HG03066 (cell line): Measurements from ENCODE around the gene SERPINB13.
"Not testable (repeated sequence)": the region's sequence is repeated elsewhere in the genome, so short reads cannot be mapped to it uniquely, and the experiment has no call there.

Experiments used
- ATAC-seq: cut with Tn5 transposase; IDR thresholded peaks from one replicate; pipeline ENCODE4 v1.9.1; 2021; ENCODE audit warnings: low read depth; ENCODE audit not compliant: unreplicated experiment

The SERPINB13 gene

GRCh38 chr18:63588909-63589308 lies 1.8 kb downstream of the SERPINB13 start:
- ATAC-seq, result no peak

- ATAC-seq, result no peak
Measured at GRCh38 chr18:63590373-63590772, 3.2 kb downstream of the SERPINB13 start.

- no peak for ATAC-seq
Measured at GRCh38 chr18:63590966-63591695, 4.0 kb downstream of the SERPINB13 start.

GRCh38 chr18:63591725-63592124 lies 4.6 kb downstream of the SERPINB13 start:
- ATAC-seq, result no peak

- no peak for ATAC-seq
Measured at GRCh38 chr18:63592471-63592870, 5.3 kb downstream of the SERPINB13 start.

- ATAC-seq, result no peak
Measured at GRCh38 chr18:63596964-63597363, 9.8 kb downstream of the SERPINB13 start.

GRCh38 chr18:63603355-63603754 lies 16.2 kb downstream of the SERPINB13 start:
- no peak for ATAC-seq

GRCh38 chr18:63603772-63604171 lies 16.6 kb downstream of the SERPINB13 start:
- peak; percentile 88 for ATAC-seq

- no peak for ATAC-seq
Measured at GRCh38 chr18:63604791-63605567, 17.8 kb downstream of the SERPINB13 start.

GRCh38 chr18:63606526-63606925 lies 19.4 kb downstream of the SERPINB13 start:
- no peak for ATAC-seq

- no peak for ATAC-seq
Measured at GRCh38 chr18:63613420-63613819, 26.3 kb downstream of the SERPINB13 start.

GRCh38 chr18:63617049-63617914 lies 30.1 kb downstream of the SERPINB13 start:
- ATAC-seq, result peak; percentile 67

- no peak for ATAC-seq
Measured at GRCh38 chr18:63617915-63618234, 30.7 kb downstream of the SERPINB13 start.

- no peak for ATAC-seq
Measured at GRCh38 chr18:63619661-63620060, 32.5 kb downstream of the SERPINB13 start.

GRCh38 chr18:63624863-63625262 lies 37.7 kb downstream of the SERPINB13 start:
- ATAC-seq, result no peak

GRCh38 chr18:63626431-63626830 lies 39.3 kb downstream of the SERPINB13 start:
- ATAC-seq, result no peak

GRCh38 chr18:63627819-63628218 lies 40.7 kb downstream of the SERPINB13 start:
- ATAC-seq, result no peak

GRCh38 chr18:63637703-63638102 lies 50.6 kb downstream of the SERPINB13 start:
- no peak for ATAC-seq

- not testable (repeated sequence) for ATAC-seq
Measured at GRCh38 chr18:63641157-63641680, 54.1 kb downstream of the SERPINB13 start.

GRCh38 chr18:63642668-63643356 lies 55.7 kb downstream of the SERPINB13 start:
- not testable (repeated sequence) for ATAC-seq
